Subcutaneous adipose tissue (tissue), 4 donors: ENCODE measurements around the gene SH3BP5. TPM values are rescaled to one million over a fixed set of nuclear protein-coding genes. Genes with fewer than 3 reads are reported as not detected.

Experiments used
- total RNA-seq, 4 donors: library from RNA; depleted of rRNA; stranded (reverse); fragments of >200 nt; gene quantifications; one replicate each; pipeline ENCODE4 v1.1.0, GENCODE V29; 2016
- TF ChIP-seq, protein P1 (sequence below): fragments of 450-650 bp; IDR thresholded peaks from one replicate; pipeline ENCODE4 v1.5.1; 2016; ENCODE audit warnings: low read depth, mild to moderate bottlenecking, control low read depth, antibody characterized with exemption, moderate library complexity

SH3BP5 gene
- total RNA-seq, 4 donors from 2014 or later = 67.5 to 90.6 (median 83.7) TPM

- TF ChIP-seq, protein P1, sequence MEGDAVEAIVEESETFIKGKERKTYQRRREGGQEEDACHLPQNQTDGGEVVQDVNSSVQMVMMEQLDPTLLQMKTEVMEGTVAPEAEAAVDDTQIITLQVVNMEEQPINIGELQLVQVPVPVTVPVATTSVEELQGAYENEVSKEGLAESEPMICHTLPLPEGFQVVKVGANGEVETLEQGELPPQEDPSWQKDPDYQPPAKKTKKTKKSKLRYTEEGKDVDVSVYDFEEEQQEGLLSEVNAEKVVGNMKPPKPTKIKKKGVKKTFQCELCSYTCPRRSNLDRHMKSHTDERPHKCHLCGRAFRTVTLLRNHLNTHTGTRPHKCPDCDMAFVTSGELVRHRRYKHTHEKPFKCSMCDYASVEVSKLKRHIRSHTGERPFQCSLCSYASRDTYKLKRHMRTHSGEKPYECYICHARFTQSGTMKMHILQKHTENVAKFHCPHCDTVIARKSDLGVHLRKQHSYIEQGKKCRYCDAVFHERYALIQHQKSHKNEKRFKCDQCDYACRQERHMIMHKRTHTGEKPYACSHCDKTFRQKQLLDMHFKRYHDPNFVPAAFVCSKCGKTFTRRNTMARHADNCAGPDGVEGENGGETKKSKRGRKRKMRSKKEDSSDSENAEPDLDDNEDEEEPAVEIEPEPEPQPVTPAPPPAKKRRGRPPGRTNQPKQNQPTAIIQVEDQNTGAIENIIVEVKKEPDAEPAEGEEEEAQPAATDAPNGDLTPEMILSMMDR = no peak
These were observed 103.1 kb downstream of the SH3BP5 start for GRCh38 chr3:15229262-15229661.

GRCh38 chr3:15228147-15228546 lies 104.2 kb downstream of the SH3BP5 start:
- TF ChIP-seq, protein P1 = no peak

- TF ChIP-seq, protein P1 = no peak
These were observed 108.5 kb downstream of the SH3BP5 start for GRCh38 chr3:15223685-15224572.

DNA sequence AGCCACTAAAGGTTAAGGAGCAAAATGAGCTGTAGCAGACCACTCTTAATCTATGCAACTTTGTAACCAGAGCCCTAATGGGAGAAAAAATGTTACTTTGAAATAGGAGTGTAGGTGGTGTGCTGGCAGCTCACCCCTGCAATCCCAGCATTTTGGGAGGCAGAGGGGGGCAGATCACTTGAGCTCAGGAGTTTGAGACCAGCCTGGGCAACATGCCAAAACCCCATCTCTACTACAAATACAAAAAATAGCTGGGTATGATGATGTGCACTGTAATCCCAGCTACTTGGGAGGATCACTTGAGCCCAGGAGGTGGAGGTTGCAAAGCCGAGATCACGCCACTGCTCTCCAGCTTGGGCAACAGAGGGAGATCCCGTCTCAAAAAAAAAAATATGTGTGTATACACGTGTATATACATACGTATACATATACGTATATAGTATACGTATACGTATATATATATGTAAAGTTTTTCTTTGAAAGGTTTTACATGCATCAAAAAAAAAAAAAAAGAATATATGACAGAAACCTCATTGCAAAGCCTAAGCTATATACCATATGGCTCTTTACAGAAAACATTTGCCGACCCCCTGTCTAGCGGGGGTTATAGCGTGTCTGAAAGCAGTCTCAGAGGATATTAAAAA lies 110.7 kb downstream of the SH3BP5 start:
- TF ChIP-seq, protein P1 = no peak

DNA sequence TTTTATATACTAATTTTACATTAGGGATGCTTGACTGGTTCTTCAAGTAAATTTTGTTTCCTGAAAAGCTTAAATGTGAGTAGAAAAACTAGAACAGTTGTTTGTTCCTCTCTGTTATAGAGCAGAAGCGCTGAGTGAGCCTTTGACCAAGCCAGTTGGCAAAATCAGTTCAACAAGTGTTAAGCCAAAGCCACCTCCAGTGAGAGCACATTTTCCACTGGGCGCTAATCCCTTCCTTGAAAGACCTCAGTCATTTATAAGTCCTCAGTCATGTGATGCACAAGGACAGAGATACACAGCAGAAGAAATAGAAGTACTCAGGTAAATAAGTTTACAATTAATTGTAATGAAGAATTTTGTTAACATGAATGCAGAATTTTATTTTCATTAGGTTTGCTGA lies 111.7 kb downstream of the SH3BP5 start:
- TF ChIP-seq, protein P1 = no peak

DNA sequence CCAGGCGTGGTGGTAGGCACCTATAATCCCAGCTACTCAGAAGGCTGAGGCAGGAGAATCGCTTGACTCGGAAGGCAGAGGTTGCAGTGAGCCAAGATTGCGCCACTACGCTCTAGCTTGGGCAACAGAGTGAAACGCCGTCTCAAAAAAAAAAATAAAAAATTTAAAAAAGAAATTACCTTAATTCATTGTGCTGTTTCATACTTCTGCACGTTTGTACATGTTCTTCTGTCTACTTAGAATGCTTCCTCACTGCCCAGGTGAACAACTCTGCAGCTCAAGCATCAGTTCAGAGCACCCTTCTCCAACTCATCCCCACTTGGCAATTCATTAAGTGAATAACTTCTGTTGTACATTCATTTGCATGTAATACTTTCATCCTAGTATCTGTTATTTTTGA lies 112.3 kb downstream of the SH3BP5 start:
- TF ChIP-seq, protein P1 = no peak

GRCh38 chr3:15218689-15219088 lies 113.7 kb downstream of the SH3BP5 start:
- TF ChIP-seq, protein P1 = no peak
